GM21717 (cell line): ENCODE measurements around the gene TPP2.

Experiments
- ATAC-seq: cut with Tn5 transposase; IDR thresholded peaks from one replicate; pipeline ENCODE4 v1.9.1; 2021; ENCODE audit warnings: mild to moderate bottlenecking, moderate library complexity; ENCODE audit not compliant: unreplicated experiment

The TPP2 gene

DNA sequence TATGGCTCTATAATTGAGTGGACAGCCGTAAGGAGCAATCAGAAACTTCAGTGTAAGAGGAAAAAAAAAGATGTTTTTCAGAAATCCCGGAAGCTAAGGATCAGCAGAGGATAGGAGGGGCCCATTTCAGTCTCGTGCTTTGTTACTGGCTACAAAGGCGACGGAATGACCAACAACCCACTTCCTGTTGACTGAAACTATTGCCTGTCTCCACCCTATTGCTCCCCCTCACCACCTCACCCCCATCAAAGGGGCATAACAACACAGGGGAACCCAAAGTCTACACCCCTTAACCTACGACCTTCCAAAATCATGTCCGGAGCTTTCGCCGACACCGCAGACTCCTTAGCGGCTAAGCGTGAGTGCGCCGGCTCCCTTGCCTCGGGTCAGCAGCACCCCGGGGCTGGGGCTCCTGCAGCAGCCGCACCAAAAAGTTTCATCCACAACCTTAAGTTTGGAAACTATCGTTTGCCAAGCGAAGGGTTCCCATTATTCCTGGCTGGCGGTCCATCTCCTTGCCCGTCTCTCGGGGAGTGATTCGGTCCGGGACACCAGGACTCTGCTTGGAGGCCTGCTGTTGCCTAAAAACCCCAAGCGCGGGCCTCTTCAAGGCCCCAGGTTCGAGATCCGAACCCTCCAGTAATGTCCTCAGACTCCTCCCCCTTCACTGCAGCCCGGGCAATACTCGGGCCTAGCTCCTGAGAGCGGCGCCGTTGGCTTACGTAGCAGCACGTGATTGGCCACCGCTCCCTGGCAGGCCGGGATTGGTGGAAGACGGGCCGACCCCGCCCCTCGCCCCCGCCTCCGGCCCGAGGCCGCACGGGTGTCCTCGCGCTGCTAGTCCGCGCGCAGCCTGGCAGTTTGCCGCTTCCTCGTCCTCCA, at the start of gene TPP2:
TPP2 (plus strand) TSS at position 840 of the 882 bp plus-strand sequence. CDS start 53 bp downstream, outside the sequence.
- peak; percentile 85 for ATAC-seq

DNA sequence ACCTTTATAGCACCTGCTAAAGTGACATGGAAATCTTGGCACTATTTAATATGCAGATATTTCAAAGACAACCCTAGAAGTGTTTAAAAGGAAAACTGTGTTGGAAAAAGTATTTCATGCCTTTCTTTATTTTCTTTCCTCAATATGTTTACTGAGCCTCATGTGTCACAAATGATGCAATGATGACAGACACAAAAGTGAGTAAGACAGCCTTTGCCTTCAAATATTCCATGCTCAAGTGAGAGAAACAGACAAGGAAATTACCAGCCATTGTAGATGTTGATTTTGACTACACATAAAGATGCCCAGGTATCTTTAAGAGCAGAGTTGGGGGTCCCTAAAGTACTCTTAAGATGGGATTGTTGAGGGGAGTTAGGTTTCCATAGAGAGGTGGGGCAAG, 48.0 kb upstream of the TPP2 start:
- no peak for ATAC-seq

GRCh38 chr13:102550507-102550906, 46.3 kb upstream of the TPP2 start:
- no peak for ATAC-seq

DNA sequence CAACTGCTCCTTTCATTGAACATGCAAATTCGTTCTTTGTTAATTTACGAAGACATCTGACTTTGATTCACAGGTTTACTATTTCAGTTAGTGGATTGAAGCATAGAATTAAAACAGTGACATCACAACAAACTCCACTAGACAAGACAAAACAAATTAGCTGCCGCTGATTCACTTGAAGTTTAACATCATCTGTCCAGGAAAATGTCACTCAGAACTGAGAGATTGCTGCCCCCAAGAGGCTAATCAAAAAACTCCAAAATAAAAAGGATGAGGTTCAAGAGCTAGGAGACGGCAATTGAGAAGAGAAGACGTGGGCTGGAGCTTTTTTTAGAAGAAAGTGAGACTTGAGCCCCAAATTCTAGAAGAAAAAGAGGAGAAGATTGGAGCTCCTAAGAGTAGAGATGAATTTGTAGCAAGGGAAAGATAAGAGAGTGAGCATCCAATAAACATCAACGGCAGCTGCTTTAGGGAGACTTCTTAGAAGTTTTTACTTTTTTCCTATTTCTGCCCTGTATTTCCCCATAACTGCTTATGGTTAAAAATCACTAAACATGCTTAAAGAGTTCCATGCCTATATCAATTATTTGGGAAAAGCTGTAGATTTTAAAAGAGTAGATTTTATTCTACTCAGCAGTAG, 40.8 kb upstream of the TPP2 start:
- ATAC-seq, result no peak

DNA sequence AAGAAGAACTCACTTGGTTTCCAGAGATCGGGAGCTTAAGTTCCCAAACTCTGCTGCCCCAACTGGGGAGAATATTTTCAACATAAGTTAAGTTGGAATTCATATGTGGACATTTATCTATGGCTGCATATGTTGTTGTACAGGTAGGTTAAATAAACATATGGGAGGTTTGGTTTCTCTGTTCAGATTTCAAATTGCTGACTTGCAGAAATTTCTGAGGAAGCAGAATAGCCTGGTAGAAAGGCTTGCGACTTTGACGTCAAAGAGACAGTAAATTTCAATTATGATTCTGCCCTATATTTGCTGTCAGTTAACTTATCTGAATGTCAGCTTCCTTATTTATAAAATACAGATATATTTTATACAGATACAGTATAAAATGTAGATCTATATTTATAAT, 40.0 kb upstream of the TPP2 start:
- no peak for ATAC-seq

GRCh38 chr13:102558029-102558428, 38.8 kb upstream of the TPP2 start:
- no peak for ATAC-seq

- ATAC-seq, result no peak
Measured at GRCh38 chr13:102561933-102562332, 34.9 kb upstream of the TPP2 start.

DNA sequence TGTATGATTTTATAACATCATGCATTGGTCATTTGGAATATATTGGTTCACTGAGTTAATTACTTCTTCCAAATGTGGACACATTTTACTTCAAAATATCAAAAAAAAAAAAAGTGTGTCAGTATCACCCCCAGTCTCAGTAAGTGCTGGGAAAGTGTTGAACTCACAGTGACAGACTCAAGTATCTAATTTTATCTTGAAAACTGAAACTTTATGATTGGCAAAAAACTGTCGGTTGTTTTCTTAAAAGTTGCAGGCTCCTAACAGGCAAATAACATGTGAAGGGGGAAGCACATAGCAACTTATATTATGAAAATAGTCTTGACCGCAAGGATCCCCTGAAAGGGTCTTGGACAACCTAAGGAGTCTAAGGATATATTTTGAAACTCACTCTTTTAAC, 33.5 kb upstream of the TPP2 start:
- ATAC-seq, result no peak

GRCh38 chr13:102564564-102564963, 32.2 kb upstream of the TPP2 start:
- no peak for ATAC-seq

DNA sequence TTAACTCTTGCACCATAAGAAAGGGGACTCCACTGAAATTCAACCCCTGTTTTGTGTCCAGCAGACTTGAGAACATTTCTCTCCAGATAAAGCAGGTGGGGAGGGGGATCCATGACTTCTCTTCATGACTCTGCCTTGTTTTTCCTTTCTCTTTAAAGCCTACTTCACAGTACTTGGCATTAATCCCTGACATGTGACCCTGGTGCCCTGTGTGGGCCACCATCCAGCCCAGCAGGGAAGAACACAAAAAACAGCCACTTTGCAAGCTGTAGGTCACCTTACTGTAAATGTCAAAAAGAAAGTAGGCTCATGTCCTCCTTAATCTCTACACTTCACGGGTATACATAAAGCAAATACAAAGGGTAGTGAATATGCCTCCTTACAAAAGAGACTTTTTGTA, 30.3 kb upstream of the TPP2 start:
- no peak for ATAC-seq

GRCh38 chr13:102567857-102568256, 28.9 kb upstream of the TPP2 start:
- ATAC-seq, result no peak

DNA sequence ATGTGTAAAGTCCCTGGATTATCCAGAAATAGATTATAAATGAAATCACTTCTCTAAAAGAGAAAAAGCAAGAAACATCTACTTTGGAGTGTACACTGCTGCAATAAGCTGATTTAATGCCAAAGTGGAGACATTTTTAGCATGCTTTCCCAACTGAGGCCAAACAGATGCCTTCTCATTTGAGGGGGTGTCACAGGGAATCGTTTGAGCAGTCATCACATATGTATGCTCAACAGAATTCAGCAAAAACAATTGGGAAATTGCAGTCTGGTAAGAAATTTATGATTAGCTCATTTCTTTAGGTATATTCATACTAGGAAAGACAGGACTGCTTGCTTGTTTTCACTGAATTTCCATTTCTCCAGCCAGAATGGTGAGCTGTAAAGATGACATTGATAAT, 27.3 kb upstream of the TPP2 start:
- ATAC-seq, result no peak

DNA sequence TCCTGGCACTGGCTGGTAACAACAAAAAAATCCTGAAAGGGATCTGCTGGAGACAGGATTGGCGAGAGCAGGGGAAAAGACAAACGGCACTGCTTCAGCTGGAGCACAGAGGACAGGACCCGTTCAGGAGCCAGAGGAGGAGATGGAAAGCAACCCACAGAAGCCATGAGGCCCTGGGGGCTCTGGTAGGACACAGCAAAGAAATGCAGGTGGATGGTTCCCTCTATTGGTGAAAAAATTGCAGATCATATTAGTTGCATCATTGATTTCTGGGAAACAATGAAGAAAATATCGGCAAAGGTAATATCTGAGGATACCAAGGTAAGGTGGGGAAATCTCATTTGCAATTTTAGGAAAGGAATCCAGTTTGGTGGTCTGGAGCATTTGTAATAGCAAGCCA, 25.7 kb upstream of the TPP2 start:
- no peak for ATAC-seq

DNA sequence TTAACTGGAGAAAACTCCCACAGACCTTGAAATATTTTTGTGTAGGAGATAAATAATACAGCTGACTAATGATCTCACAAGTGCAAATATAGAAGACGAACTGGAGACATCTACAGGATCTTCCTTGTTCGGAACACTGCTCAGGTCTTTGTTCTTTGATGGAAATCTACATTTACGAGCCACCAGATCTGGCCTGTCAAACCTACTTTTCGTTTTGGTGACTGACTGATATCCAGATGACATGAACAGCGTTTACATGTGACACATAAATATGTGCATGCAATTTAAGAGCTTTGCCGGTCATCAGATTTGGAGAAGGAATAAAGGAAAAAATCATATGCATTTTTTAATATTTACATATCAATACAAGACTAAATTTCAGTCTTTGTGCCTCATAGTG, 24.5 kb upstream of the TPP2 start:
- ATAC-seq, result no peak

GRCh38 chr13:102580552-102581169, 16.1 kb upstream of the TPP2 start:
- peak; percentile 70 for ATAC-seq

DNA sequence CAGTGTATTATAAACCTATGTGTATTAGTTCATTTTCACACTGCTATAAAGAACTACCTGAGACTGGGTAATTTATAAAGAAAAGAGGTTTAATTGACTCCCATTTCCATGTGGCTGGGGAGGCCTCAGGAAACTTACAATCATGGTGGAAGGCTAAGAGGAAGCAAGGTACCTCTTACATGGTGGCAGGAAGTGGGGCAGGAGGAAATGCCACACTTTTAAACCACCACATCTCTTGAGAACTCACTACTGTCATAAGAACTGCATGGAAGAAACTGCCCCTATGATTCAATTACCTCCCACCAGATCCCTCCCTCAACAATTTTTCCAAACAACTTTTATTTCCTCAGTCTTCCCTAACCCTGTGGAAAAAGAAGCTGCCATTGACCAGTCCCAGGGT, 14.5 kb upstream of the TPP2 start:
- no peak for ATAC-seq

- ATAC-seq, result peak; percentile 67
Measured at GRCh38 chr13:102584434-102584833, 12.4 kb upstream of the TPP2 start.

- no peak for ATAC-seq
Measured at GRCh38 chr13:102586615-102587014, 10.2 kb upstream of the TPP2 start.

DNA sequence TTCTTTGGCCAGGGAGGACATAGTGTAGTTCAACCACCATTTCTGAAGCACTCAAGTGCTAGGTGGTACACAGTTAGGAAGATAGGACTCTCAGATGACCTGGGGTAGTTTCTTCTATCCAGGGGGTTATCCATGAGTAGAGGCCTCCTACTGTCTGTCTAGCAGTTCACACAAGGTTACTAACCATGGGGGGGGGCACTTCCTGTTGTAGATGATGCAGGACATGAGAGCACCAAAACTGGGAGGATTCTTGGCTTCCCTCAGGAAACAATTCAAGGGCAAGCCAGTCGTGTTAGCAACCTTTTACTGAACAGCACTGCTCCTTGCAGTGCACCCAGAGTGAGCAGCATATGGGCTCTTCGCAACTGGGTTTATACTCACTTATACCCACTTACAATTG, 8.9 kb upstream of the TPP2 start:
- no peak for ATAC-seq

GRCh38 chr13:102589301-102589822, 7.4 kb upstream of the TPP2 start:
- ATAC-seq, result no peak

DNA sequence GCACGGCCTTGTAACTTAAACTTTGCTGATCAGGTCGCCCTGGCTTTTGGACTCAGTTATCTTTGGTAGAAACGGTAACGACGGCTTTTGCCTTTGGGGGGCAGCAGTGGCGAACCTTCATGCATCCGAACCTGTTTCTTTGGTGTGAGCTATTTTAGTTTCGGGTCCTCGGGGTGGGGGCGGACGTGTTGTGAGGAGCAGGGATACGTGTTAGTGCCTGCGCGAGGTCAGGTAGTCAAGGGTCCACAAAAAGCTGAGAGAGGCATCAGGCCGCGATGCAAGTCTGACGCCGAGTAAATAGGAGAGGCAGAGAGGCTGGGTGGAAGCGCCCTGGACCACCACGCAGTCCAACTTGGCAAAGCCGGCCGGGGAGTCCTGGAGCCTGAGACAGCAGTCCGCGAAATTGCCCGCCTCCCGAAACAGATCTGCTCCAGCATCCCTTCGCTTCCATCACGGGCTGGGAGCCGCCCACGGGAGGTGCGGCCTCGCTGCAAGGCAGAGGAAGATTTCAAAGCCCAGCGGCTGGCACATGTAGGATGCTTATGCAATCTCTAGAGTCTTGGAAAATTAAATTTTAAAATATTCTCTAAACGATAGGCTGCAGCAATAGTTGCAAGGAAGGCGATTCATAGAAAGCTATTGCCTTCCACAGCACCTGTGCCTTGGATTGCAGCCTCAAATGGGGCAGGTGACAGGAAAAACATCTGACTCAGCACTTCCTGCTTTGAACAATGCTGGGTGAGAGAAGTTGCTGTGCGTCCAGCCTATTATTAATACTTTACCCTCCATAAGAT, 4.6 kb upstream of the TPP2 start:
- peak; percentile 51 for ATAC-seq
